ENCODE results near the gene NTM.

The NTM gene

GRCh38 chr11:131663405-131664200 is 293.2 kb downstream of the NTM start:
- no peak for DNase-seq (ENCODE audit: low read depth)
- H3K4me3 ChIP-seq (ENCODE audit: low read depth, low read length) = no peak overlapping the region

DNA sequence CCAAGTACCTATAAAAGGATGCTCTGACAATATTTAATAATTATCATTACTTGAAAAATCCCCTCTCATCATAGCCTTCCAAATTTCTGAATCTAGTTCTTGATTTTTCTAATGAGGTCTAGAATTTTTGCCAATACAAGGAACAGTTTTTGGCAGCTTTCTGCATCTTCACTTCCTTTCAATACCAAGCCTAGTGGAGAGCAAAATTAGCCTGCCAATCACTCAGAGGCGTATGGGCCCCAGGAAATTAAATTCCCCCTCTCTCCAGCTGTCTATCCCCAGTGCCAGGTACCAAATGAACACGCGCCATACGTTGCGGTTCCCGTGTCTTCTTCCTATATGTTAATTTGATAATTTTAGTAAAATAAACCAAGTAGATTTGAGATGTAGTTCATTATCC is 293.9 kb downstream of the NTM start:
- DNase-seq (ENCODE audit: low read depth) = no peak
- H3K4me3 ChIP-seq (ENCODE audit: low read depth, low read length) = no peak overlapping the region
- no peak for TF ChIP-seq CTCF (IDR thresholded peaks at IDR 0.05; ENCODE audit: insufficient read depth, low read depth, low read length, missing control alignments)

More at GRCh38 chr11:131663405-131664200, 293.2 kb downstream of the NTM start:
- TF ChIP-seq CTCF (IDR thresholded peaks at IDR 0.05; ENCODE audit: insufficient read depth, low read depth, low read length, missing control alignments) = no peak

- H3K4me3 ChIP-seq (ENCODE audit: low read depth, low read length) = no peak overlapping the region
- no peak for DNase-seq (ENCODE audit: low read depth)
- TF ChIP-seq CTCF (IDR thresholded peaks at IDR 0.05; ENCODE audit: insufficient read depth, low read depth, low read length, missing control alignments) = no peak
These were observed 294.4 kb downstream of the NTM start for GRCh38 chr11:131664816-131665215.

- no peak for TF ChIP-seq CTCF (IDR thresholded peaks at IDR 0.05; ENCODE audit: insufficient read depth, low read depth, low read length, missing control alignments)
- DNase-seq (ENCODE audit: low read depth) = no peak
- no peak overlapping the region for H3K4me3 ChIP-seq (ENCODE audit: low read depth, low read length)
These were observed 295.0 kb downstream of the NTM start for GRCh38 chr11:131665344-131665968.

DNA sequence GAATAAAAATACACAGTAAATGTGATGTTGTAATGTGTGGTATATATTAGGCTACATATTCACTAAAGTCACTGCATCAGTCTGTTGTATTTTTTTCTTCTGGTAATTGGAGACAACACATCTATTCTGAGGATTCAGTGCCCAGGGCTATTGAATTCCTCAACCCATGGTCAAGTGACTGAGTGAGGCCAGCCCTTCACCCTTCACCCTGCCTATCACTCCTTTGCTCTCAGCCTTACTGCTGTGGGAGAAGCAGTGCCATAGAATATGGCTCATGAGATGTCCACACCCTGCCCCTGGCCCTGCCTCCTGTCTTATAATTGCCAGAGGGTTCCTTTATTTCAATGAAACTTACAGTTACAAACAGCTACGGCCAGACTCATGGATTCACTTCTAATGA is 295.6 kb downstream of the NTM start:
- H3K4me3 ChIP-seq (ENCODE audit: low read depth, low read length) = no peak overlapping the region
- no peak for TF ChIP-seq CTCF (IDR thresholded peaks at IDR 0.05; ENCODE audit: insufficient read depth, low read depth, low read length, missing control alignments)
- DNase-seq (ENCODE audit: low read depth) = no peak

DNA sequence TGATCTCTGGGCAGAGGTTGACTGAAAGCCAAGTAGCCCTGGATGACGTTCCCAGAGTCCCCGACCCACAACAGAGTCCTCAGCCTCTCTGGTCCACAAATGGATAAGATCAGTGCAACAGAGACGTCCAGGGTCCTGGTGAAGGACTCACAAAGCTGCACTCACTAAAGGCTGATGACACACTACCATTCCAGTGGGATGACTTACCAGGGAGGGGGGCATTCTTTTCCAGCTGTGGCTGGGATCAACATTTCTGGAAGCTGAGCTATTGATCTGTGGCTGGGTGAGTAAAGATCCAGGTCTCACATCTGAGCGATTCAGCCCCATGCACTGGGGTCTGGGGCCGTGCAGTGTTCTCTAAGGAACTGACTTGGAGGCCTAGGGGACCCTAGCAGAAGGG is 296.2 kb downstream of the NTM start:
- no peak for TF ChIP-seq CTCF (IDR thresholded peaks at IDR 0.05; ENCODE audit: insufficient read depth, low read depth, low read length, missing control alignments)
- DNase-seq (ENCODE audit: low read depth) = no peak
- H3K4me3 ChIP-seq (ENCODE audit: low read depth, low read length) = no peak overlapping the region

Measured in GM12865 (cell line).